IPS-18a (cell line): Measurements from ENCODE around the gene KRT3.

Experiments
- H3K27ac ChIP-seq: one replicate; pipeline ENCODE4 v1.5.1; 2013; ENCODE audit warnings: low read length
- H3K27me3 ChIP-seq: one replicate; pipeline ENCODE4 v1.6.1; 2013; ENCODE audit warnings: mild to moderate bottlenecking, low read length; ENCODE audit not compliant: control insufficient read depth, insufficient read depth
- H3K36me3 ChIP-seq: one replicate; pipeline ENCODE4 v1.6.1; 2013; ENCODE audit warnings: low read depth, low read length; ENCODE audit not compliant: control insufficient read depth
- H3K4me1 ChIP-seq: one replicate; pipeline ENCODE4 v1.6.1; 2013; ENCODE audit warnings: low read depth, low read length; ENCODE audit not compliant: control insufficient read depth
- H3K4me3 ChIP-seq: one replicate; pipeline ENCODE4 v1.5.1; 2013; ENCODE audit warnings: low read length
- H3K9ac ChIP-seq: one replicate; pipeline ENCODE4 v1.6.1; 2013; ENCODE audit warnings: mild to moderate bottlenecking, low read length, moderate library complexity
- H3K9me3 ChIP-seq: one replicate; pipeline ENCODE4 v1.6.1; 2013; ENCODE audit warnings: low read depth, low read length; ENCODE audit not compliant: control insufficient read depth

The KRT3 gene

GRCh38 chr12:52790427-52791270 lies 5.3 kb downstream of the KRT3 start:
- Histone ChIP-seq H3K27ac (no peak overlapping the region), H3K36me3 (no peaks in the 10 kb centered on the region), H3K27me3 (no peaks in the 10 kb centered on the region), H3K9ac (no peak overlapping the region), H3K4me3 (no peak overlapping the region), H3K4me1 (no peaks in the 10 kb centered on the region), H3K9me3 (no peaks in the 10 kb centered on the region)

- Histone ChIP-seq H3K27ac (no peak overlapping the region), H3K36me3 (no peaks in the 10 kb centered on the region), H3K9me3 (no peaks in the 10 kb centered on the region), H3K9ac (no peak overlapping the region), H3K27me3 (no peaks in the 10 kb centered on the region), H3K4me3 (no peak overlapping the region), H3K4me1 (no peaks in the 10 kb centered on the region)
Observed at GRCh38 chr12:52789637-52790426, 6.1 kb downstream of the KRT3 start.

- Histone ChIP-seq H3K27me3 (no peaks in the 10 kb centered on the region), H3K36me3 (no peaks in the 10 kb centered on the region), H3K27ac (no peak overlapping the region), H3K9ac (no peak overlapping the region), H3K4me3 (no peak overlapping the region), H3K9me3 (no peaks in the 10 kb centered on the region), H3K4me1 (no peaks in the 10 kb centered on the region)
Observed at GRCh38 chr12:52788876-52789636, 6.9 kb downstream of the KRT3 start.

GRCh38 chr12:52788192-52788875 lies 7.6 kb downstream of the KRT3 start:
- H3K9ac ChIP-seq, result no peak overlapping the region
- H3K36me3 ChIP-seq, result no peaks in the 10 kb centered on the region
- no peak overlapping the region for H3K27ac ChIP-seq
- H3K27me3 ChIP-seq, result no peaks in the 10 kb centered on the region
- no peak overlapping the region for H3K4me3 ChIP-seq
- H3K9me3 ChIP-seq, result no peaks in the 10 kb centered on the region
- no peaks in the 10 kb centered on the region for H3K4me1 ChIP-seq

- Histone ChIP-seq H3K4me3 (no peak overlapping the region), H3K36me3 (no peaks in the 10 kb centered on the region), H3K27ac (no peak overlapping the region), H3K9me3 (no peaks in the 10 kb centered on the region), H3K27me3 (no peaks in the 10 kb centered on the region), H3K4me1 (no peaks in the 10 kb centered on the region), H3K9ac (no peak overlapping the region)
Observed at GRCh38 chr12:52787324-52788191, 8.4 kb downstream of the KRT3 start.

- Histone ChIP-seq H3K36me3 (no peaks in the 10 kb centered on the region), H3K9me3 (no peaks in the 10 kb centered on the region), H3K4me1 (no peaks in the 10 kb centered on the region), H3K9ac (no peak overlapping the region), H3K4me3 (no peak overlapping the region), H3K27me3 (no peaks in the 10 kb centered on the region), H3K27ac (no peak overlapping the region)
Observed at GRCh38 chr12:52784909-52785308, 11.0 kb downstream of the KRT3 start.

- Histone ChIP-seq H3K27ac (no peak overlapping the region), H3K27me3 (no peaks in the 10 kb centered on the region), H3K9ac (no peak overlapping the region)
Observed at GRCh38 chr12:52783563-52784316, 12.2 kb downstream of the KRT3 start.

GRCh38 chr12:52782502-52782901 lies 13.4 kb downstream of the KRT3 start:
- Histone ChIP-seq H3K27ac (no peak overlapping the region), H3K4me1 (no peaks in the 10 kb centered on the region), H3K36me3 (no peaks in the 10 kb centered on the region), H3K9me3 (no peaks in the 10 kb centered on the region), H3K4me3 (no peak overlapping the region), H3K9ac (no peak overlapping the region), H3K27me3 (no peaks in the 10 kb centered on the region)

More at GRCh38 chr12:52783563-52784316, 12.2 kb downstream of the KRT3 start:
- Histone ChIP-seq H3K4me1 (no peaks in the 10 kb centered on the region), H3K4me3 (no peak overlapping the region), H3K36me3 (no peaks in the 10 kb centered on the region), H3K9me3 (no peaks in the 10 kb centered on the region)

- H3K27ac ChIP-seq, result no peak overlapping the region
- no peak overlapping the region for H3K4me3 ChIP-seq
- H3K27me3 ChIP-seq, result no peaks in the 10 kb centered on the region
- no peak overlapping the region for H3K9ac ChIP-seq
- no peaks in the 10 kb centered on the region for H3K9me3 ChIP-seq
- no peaks in the 10 kb centered on the region for H3K4me1 ChIP-seq
- no peaks in the 10 kb centered on the region for H3K36me3 ChIP-seq
Observed at GRCh38 chr12:52781399-52782082, 14.4 kb downstream of the KRT3 start.
